HEK293 (cell line): Measurements from ENCODE around the gene EPOP.

Experiments
- FEZF1 ChIP-seq: fragments of 450-650 bp; formaldehyde crosslinking; IDR thresholded peaks from 2 replicates; pipeline ENCODE4 v1.5.1; 2016; ENCODE audit warnings: missing biosample characterization, missing genetic modification characterization
- GLIS2 ChIP-seq: fragments of 450-650 bp; formaldehyde crosslinking; IDR thresholded peaks from 2 replicates; pipeline ENCODE4 v1.5.1; 2016; ENCODE audit warnings: missing biosample characterization, missing genetic modification characterization
- IKZF3 ChIP-seq: fragments of 450-650 bp; IDR thresholded peaks from 2 replicates; pipeline ENCODE4 v1.5.0; 2018; ENCODE audit warnings: missing biosample characterization, mild to moderate bottlenecking, missing genetic modification characterization, moderate library complexity
- KLF10 ChIP-seq: fragments of 450-650 bp; IDR thresholded peaks from 2 replicates; pipeline ENCODE4 v1.5.1; 2018; ENCODE audit warnings: missing biosample characterization, mild to moderate bottlenecking, missing genetic modification characterization
- MYNN ChIP-seq: fragments of 450-650 bp; formaldehyde crosslinking; IDR thresholded peaks from 2 replicates; pipeline ENCODE4 v1.5.1; 2016; ENCODE audit warnings: missing biosample characterization, missing genetic modification characterization, borderline replicate concordance
- OSR2 ChIP-seq: fragments of 450-650 bp; formaldehyde crosslinking; IDR thresholded peaks from 2 replicates; pipeline ENCODE4 v1.5.1; 2016; ENCODE audit warnings: missing biosample characterization, missing genetic modification characterization
- OVOL3 ChIP-seq: fragments of 450-650 bp; formaldehyde crosslinking; IDR thresholded peaks from 2 replicates; pipeline ENCODE4 v1.5.1; 2016; ENCODE audit warnings: missing biosample characterization, missing genetic modification characterization
- SALL2 ChIP-seq: fragments of 450-650 bp; formaldehyde crosslinking; IDR thresholded peaks from 2 replicates; pipeline ENCODE4 v1.5.0; 2017; ENCODE audit warnings: missing biosample characterization, mild to moderate bottlenecking, missing genetic modification characterization, borderline replicate concordance
- SP7 ChIP-seq: fragments of 450-650 bp; formaldehyde crosslinking; IDR thresholded peaks from 2 replicates; pipeline ENCODE4 v1.5.1; 2016; ENCODE audit warnings: missing biosample characterization, missing genetic modification characterization
- ZNF121 ChIP-seq: fragments of 450-650 bp; formaldehyde crosslinking; IDR thresholded peaks from 2 replicates; pipeline ENCODE4 v1.5.1; 2016; ENCODE audit warnings: missing biosample characterization, missing genetic modification characterization
- ZNF138 ChIP-seq: fragments of 450-650 bp; formaldehyde crosslinking; IDR thresholded peaks from 2 replicates; pipeline ENCODE4 v1.5.1; 2016; ENCODE audit warnings: missing biosample characterization, missing genetic modification characterization, borderline replicate concordance
- ZNF214 ChIP-seq: fragments of 450-650 bp; formaldehyde crosslinking; IDR thresholded peaks from 2 replicates; pipeline ENCODE4 v1.5.1; 2017; ENCODE audit warnings: missing biosample characterization, mild to moderate bottlenecking, missing genetic modification characterization, borderline replicate concordance
- ZNF23 ChIP-seq: fragments of 450-650 bp; formaldehyde crosslinking; IDR thresholded peaks from 2 replicates; pipeline ENCODE4 v1.5.1; 2016; ENCODE audit warnings: missing biosample characterization, missing genetic modification characterization, borderline replicate concordance
- ZNF266 ChIP-seq: fragments of 450-650 bp; formaldehyde crosslinking; IDR thresholded peaks from 2 replicates; pipeline ENCODE4 v1.5.1; 2016; ENCODE audit warnings: missing biosample characterization, missing genetic modification characterization, low read depth
- ZNF302 ChIP-seq: fragments of 450-650 bp; formaldehyde crosslinking; IDR thresholded peaks from 2 replicates; pipeline ENCODE4 v1.5.1; 2016; ENCODE audit warnings: missing biosample characterization, missing genetic modification characterization, low read depth
- ZNF394 ChIP-seq: fragments of 450-650 bp; formaldehyde crosslinking; IDR thresholded peaks from 2 replicates; pipeline ENCODE4 v1.5.1; 2016; ENCODE audit warnings: missing biosample characterization, missing genetic modification characterization, mild to moderate bottlenecking, moderate library complexity, borderline replicate concordance
- ZNF404 ChIP-seq: fragments of 450-650 bp; formaldehyde crosslinking; IDR thresholded peaks from 2 replicates; pipeline ENCODE4 v1.5.1; 2017; ENCODE audit warnings: missing biosample characterization, missing genetic modification characterization
- ZNF473 ChIP-seq: fragments of 450-650 bp; formaldehyde crosslinking; IDR thresholded peaks from 2 replicates; pipeline ENCODE4 v1.5.1; 2017; ENCODE audit warnings: missing biosample characterization, missing genetic modification characterization
- ZNF501 ChIP-seq: fragments of 450-650 bp; formaldehyde crosslinking; IDR thresholded peaks from 2 replicates; pipeline ENCODE4 v1.5.1; 2016; ENCODE audit warnings: missing biosample characterization, missing genetic modification characterization
- ZNF521 ChIP-seq: fragments of 450-650 bp; formaldehyde crosslinking; IDR thresholded peaks from 2 replicates; pipeline ENCODE4 v1.5.1; 2017; ENCODE audit warnings: missing biosample characterization, mild to moderate bottlenecking, missing genetic modification characterization
- ZNF558 ChIP-seq: fragments of 450-650 bp; formaldehyde crosslinking; IDR thresholded peaks from 2 replicates; pipeline ENCODE4 v1.5.1; 2016; ENCODE audit warnings: missing biosample characterization, missing genetic modification characterization
- ZNF571 ChIP-seq: fragments of 450-650 bp; formaldehyde crosslinking; IDR thresholded peaks from 2 replicates; pipeline ENCODE4 v1.5.0; 2017; ENCODE audit warnings: missing biosample characterization, missing genetic modification characterization
- ZNF654 ChIP-seq: fragments of 450-650 bp; formaldehyde crosslinking; IDR thresholded peaks from 2 replicates; pipeline ENCODE4 v1.5.1; 2016; ENCODE audit warnings: low read depth, missing biosample characterization, missing genetic modification characterization
- ZNF658 ChIP-seq: fragments of 450-650 bp; formaldehyde crosslinking; IDR thresholded peaks from 2 replicates; pipeline ENCODE4; 2016; ENCODE audit warnings: missing biosample characterization, missing genetic modification characterization
- ZNF660 ChIP-seq: fragments of 450-650 bp; IDR thresholded peaks from 2 replicates; pipeline ENCODE4 v1.5.1; 2018; ENCODE audit warnings: missing biosample characterization, mild to moderate bottlenecking, missing genetic modification characterization
- ZNF664 ChIP-seq: fragments of 450-650 bp; formaldehyde crosslinking; IDR thresholded peaks from 2 replicates; pipeline ENCODE4 v1.5.1; 2016; ENCODE audit warnings: missing biosample characterization, missing genetic modification characterization
- ZNF837 ChIP-seq: fragments of 450-650 bp; formaldehyde crosslinking; IDR thresholded peaks from 2 replicates; pipeline ENCODE4 v1.5.1; 2016; ENCODE audit warnings: missing biosample characterization, missing genetic modification characterization
- ZXDB ChIP-seq: fragments of 450-650 bp; formaldehyde crosslinking; IDR thresholded peaks from 2 replicates; pipeline ENCODE4 v1.5.1; 2016; ENCODE audit warnings: missing biosample characterization, missing genetic modification characterization
- TF ChIP-seq, protein P1 (sequence below): fragments of 450-650 bp; formaldehyde crosslinking; IDR thresholded peaks from 2 replicates; pipeline ENCODE4 v1.5.1; 2016; ENCODE audit warnings: missing biosample characterization, missing genetic modification characterization
- TF ChIP-seq, protein P2 (sequence below): fragments of 450-650 bp; formaldehyde crosslinking; IDR thresholded peaks from 2 replicates; pipeline ENCODE4 v1.5.1; 2016; ENCODE audit warnings: missing biosample characterization, missing genetic modification characterization
- TF ChIP-seq, protein P3 (sequence below): fragments of 450-650 bp; formaldehyde crosslinking; IDR thresholded peaks from 2 replicates; pipeline ENCODE4 v1.5.1; 2016; ENCODE audit warnings: missing biosample characterization, missing genetic modification characterization, low read depth
- TF ChIP-seq, protein P4 (sequence below): fragments of 450-650 bp; formaldehyde crosslinking; IDR thresholded peaks from 2 replicates; pipeline ENCODE4 v1.5.1; 2016; ENCODE audit warnings: missing biosample characterization, missing genetic modification characterization
- TF ChIP-seq, protein P5 (sequence below): fragments of 450-650 bp; formaldehyde crosslinking; IDR thresholded peaks from 2 replicates; pipeline ENCODE4 v1.5.1; 2016; ENCODE audit warnings: missing biosample characterization, missing genetic modification characterization

Gene EPOP

DNA sequence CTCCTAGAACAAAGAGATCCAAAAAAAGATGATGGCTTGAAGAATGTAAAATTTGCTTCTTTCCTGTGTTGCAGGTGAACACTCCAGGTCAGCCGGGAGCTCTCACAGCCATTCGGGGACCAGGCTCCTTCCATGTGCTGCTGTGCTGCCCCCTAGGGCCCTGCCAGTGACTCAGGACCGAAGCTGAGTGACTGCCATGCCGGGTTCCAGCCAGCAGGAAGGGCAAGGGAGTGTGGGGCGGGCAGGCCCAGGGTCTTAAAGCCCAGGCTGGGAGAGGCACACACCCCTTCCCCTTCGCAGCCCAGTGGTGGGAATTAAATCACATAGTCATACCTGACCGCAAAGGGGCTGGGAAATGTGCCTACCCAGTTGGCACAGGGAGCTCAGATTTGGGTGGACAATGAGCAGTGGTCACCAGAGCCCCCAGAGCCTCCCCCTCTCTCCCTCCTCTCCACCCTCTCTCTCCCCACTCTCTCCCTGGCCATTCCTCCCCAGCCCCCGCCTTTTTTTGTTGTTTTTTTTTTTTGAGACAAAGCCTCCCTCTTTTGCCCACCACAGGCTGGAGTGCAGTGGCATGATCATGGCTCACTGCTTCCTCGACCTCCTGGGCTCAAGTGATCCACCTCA, 11.5 kb downstream of the EPOP start (continued):
- TF ChIP-seq SALL2 (tag by site-specific recombination) (no peak), ZNF473 (tag by site-specific recombination) (no peak), GLIS2 (tag by site-specific recombination) (no peak), MYNN (no peak), ZNF138 (tag by site-specific recombination) (no peak), ZNF558 (tag by site-specific recombination) (no peak), KLF10 (tag by site-specific recombination) (no peak; the same call in 1 of the 2 replicates), ZNF23 (tag by site-specific recombination) (no peak), ZNF837 (no peak), ZXDB (no peak), ZNF302 (tag by site-specific recombination) (no peak), ZNF214 (tag by site-specific recombination) (no peak), ZNF394 (tag by site-specific recombination) (no peak), ZNF404 (tag by site-specific recombination) (no peak), ZNF121 (tag by site-specific recombination) (no peak), ZNF571 (no peak), OVOL3 (no peak), ZNF660 (no peak), ZNF658 (tag by site-specific recombination) (no peak), ZNF501 (tag by site-specific recombination) (no peak), IKZF3 (tag by site-specific recombination) (peak; percentile 43; the same call in 1 of the 2 replicates), FEZF1 (tag by site-specific recombination) (no peak), ZNF654 (tag by site-specific recombination) (peak; percentile 73), OSR2 (tag by site-specific recombination) (no peak), ZNF266 (tag by site-specific recombination) (no peak), SP7 (0 out of 2 replicates have a peak, but pooled peaks have one; percentile 14), ZNF521 (tag by site-specific recombination) (no peak), ZNF664 (tag by site-specific recombination) (no peak)
- TF ChIP-seq, protein P1, sequence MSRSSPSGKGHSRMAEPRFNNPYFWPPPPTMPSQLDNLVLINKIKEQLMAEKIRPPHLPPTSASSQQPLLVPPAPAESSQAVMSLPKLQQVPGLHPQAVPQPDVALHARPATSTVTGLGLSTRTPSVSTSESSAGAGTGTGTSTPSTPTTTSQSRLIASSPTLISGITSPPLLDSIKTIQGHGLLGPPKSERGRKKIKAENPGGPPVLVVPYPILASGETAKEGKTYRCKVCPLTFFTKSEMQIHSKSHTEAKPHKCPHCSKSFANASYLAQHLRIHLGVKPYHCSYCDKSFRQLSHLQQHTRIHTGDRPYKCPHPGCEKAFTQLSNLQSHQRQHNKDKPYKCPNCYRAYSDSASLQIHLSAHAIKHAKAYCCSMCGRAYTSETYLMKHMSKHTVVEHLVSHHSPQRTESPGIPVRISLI (tag by site-specific recombination) = no peak
- TF ChIP-seq, protein P2, sequence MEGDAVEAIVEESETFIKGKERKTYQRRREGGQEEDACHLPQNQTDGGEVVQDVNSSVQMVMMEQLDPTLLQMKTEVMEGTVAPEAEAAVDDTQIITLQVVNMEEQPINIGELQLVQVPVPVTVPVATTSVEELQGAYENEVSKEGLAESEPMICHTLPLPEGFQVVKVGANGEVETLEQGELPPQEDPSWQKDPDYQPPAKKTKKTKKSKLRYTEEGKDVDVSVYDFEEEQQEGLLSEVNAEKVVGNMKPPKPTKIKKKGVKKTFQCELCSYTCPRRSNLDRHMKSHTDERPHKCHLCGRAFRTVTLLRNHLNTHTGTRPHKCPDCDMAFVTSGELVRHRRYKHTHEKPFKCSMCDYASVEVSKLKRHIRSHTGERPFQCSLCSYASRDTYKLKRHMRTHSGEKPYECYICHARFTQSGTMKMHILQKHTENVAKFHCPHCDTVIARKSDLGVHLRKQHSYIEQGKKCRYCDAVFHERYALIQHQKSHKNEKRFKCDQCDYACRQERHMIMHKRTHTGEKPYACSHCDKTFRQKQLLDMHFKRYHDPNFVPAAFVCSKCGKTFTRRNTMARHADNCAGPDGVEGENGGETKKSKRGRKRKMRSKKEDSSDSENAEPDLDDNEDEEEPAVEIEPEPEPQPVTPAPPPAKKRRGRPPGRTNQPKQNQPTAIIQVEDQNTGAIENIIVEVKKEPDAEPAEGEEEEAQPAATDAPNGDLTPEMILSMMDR = peak; percentile 92
- TF ChIP-seq, protein P3, sequence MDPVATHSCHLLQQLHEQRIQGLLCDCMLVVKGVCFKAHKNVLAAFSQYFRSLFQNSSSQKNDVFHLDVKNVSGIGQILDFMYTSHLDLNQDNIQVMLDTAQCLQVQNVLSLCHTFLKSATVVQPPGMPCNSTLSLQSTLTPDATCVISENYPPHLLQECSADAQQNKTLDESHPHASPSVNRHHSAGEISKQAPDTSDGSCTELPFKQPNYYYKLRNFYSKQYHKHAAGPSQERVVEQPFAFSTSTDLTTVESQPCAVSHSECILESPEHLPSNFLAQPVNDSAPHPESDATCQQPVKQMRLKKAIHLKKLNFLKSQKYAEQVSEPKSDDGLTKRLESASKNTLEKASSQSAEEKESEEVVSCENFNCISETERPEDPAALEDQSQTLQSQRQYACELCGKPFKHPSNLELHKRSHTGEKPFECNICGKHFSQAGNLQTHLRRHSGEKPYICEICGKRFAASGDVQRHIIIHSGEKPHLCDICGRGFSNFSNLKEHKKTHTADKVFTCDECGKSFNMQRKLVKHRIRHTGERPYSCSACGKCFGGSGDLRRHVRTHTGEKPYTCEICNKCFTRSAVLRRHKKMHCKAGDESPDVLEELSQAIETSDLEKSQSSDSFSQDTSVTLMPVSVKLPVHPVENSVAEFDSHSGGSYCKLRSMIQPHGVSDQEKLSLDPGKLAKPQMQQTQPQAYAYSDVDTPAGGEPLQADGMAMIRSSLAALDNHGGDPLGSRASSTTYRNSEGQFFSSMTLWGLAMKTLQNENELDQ (tag by site-specific recombination) = no peak
- TF ChIP-seq, protein P4, sequence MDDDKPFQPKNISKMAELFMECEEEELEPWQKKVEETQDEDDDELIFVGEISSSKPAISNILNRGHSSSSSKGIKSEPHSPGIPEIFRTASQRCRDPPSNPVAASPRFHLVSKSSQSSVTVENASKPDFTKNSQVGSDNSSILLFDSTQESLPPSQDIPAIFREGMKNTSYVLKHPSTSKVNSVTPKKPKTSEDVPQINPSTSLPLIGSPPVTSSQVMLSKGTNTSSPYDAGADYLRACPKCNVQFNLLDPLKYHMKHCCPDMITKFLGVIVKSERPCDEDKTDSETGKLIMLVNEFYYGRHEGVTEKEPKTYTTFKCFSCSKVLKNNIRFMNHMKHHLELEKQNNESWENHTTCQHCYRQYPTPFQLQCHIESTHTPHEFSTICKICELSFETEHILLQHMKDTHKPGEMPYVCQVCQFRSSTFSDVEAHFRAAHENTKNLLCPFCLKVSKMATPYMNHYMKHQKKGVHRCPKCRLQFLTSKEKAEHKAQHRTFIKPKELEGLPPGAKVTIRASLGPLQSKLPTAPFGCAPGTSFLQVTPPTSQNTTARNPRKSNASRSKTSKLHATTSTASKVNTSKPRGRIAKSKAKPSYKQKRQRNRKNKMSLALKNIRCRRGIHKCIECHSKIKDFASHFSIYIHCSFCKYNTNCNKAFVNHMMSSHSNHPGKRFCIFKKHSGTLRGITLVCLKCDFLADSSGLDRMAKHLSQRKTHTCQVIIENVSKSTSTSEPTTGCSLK = no peak
- TF ChIP-seq, protein P5, sequence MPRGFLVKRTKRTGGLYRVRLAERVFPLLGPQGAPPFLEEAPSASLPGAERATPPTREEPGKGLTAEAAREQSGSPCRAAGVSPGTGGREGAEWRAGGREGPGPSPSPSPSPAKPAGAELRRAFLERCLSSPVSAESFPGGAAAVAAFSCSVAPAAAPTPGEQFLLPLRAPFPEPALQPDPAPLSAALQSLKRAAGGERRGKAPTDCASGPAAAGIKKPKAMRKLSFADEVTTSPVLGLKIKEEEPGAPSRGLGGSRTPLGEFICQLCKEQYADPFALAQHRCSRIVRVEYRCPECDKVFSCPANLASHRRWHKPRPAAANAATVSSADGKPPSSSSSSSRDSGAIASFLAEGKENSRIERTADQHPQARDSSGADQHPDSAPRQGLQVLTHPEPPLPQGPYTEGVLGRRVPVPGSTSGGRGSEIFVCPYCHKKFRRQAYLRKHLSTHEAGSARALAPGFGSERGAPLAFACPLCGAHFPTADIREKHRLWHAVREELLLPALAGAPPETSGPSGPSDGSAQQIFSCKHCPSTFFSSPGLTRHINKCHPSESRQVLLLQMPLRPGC = no peak
